HepG2 (cell line): ENCODE data around the gene CFI. TPM values are rescaled to one million over a fixed set of nuclear protein-coding genes. Genes with fewer than 3 reads are reported as not detected.

Source experiments
- AHR ChIP-seq: IDR thresholded peaks from 2 replicates; pipeline ENCODE4 v1.6.1; 2018; ENCODE audit warnings: missing genetic modification reagents, missing compliant biosample characterization
- CHD4 ChIP-seq: fragments of 200-600 bp; sonication (generic); IDR thresholded peaks from 2 replicates; pipeline ENCODE4 v1.7.0; 2017; ENCODE audit warnings: mild to moderate bottlenecking, low read length, borderline replicate concordance
- KDM4B ChIP-seq: sonication (generic); formaldehyde crosslinking; IDR thresholded peaks from 2 replicates; pipeline ENCODE4 v1.4.0; 2020; ENCODE audit warnings: missing genetic modification reagents
- MXI1 ChIP-seq: IDR thresholded peaks from 3 replicates; pipeline ENCODE4 v1.6.1; 2012; ENCODE audit warnings: low read depth, low read length, inconsistent platforms, borderline replicate concordance
- NFKBIZ ChIP-seq: IDR thresholded peaks from 2 replicates; pipeline ENCODE4 v1.6.1; 2018; ENCODE audit warnings: missing genetic modification reagents, missing compliant biosample characterization
- PHF8 ChIP-seq: sonication (generic); formaldehyde crosslinking; IDR thresholded peaks from 2 replicates; pipeline ENCODE4 v1.5.0; 2020; ENCODE audit warnings: missing genetic modification reagents
- RAD51 ChIP-seq: fragments of 450-650 bp; IDR thresholded peaks from 2 replicates; pipeline ENCODE4 v1.6.1; 2016; ENCODE audit warnings: borderline replicate concordance
- SMYD3 ChIP-seq: sonication (generic); formaldehyde crosslinking; IDR thresholded peaks from 2 replicates; pipeline ENCODE4 v1.8.1; 2023; ENCODE audit warnings: mild to moderate bottlenecking, missing genetic modification reagents
- THAP11 ChIP-seq: IDR thresholded peaks from 2 replicates; pipeline ENCODE4 v1.6.1; 2016; ENCODE audit warnings: missing biosample characterization, missing genetic modification reagents
- ZBED4 ChIP-seq: sonication (generic); formaldehyde crosslinking; IDR thresholded peaks from 2 replicates; pipeline ENCODE4 v1.4.0; 2020; ENCODE audit warnings: missing genetic modification reagents, borderline replicate concordance
- ZFP37 ChIP-seq: sonication (generic); formaldehyde crosslinking; IDR thresholded peaks from 2 replicates; pipeline ENCODE4 v1.4.0; 2020; ENCODE audit warnings: missing genetic modification reagents, borderline replicate concordance
- ZFP90 ChIP-seq: sonication (generic); formaldehyde crosslinking; IDR thresholded peaks from 2 replicates; pipeline ENCODE4 v1.8.0; 2022; ENCODE audit warnings: missing genetic modification reagents, mild to moderate bottlenecking, inconsistent platforms, borderline replicate concordance
- ZFP91 ChIP-seq: sonication (generic); formaldehyde crosslinking; IDR thresholded peaks from 2 replicates; pipeline ENCODE4 v1.9.0; 2022; ENCODE audit warnings: missing genetic modification reagents, mild to moderate bottlenecking, borderline replicate concordance
- ZNF451 ChIP-seq: sonication (generic); formaldehyde crosslinking; IDR thresholded peaks from 2 replicates; pipeline ENCODE4 v1.5.0; 2020; ENCODE audit warnings: mild to moderate bottlenecking, missing genetic modification reagents
- ZNF652 ChIP-seq: IDR thresholded peaks from 2 replicates; pipeline ENCODE4 v1.6.1; 2016; ENCODE audit warnings: low read depth, borderline replicate concordance
- ZNF766 ChIP-seq: sonication (generic); formaldehyde crosslinking; IDR thresholded peaks from 2 replicates; pipeline ENCODE4 v1.5.0; 2020; ENCODE audit warnings: missing genetic modification reagents, borderline replicate concordance
- polyA plus RNA-seq, 8 experiments: library from polyadenylated mRNA; depleted of rRNA in 3 of 8; stranded (reverse) in 7 of 8; unstranded in 1 of 8; fragments of >200 nt; fragmentation: Illumina TruSeq in 4 of 8; extraction: Trizol in 4 of 8; gene quantifications; 2 replicates each; pipeline versions ENCODE4 v1.2.1 to v1.2.3, GENCODE V29; 2011 to 2016; ENCODE audit warnings: low read depth in 4 of 8, missing spikeins in 1 of 8, mixed read lengths in 1 of 8; ENCODE audit not compliant: insufficient read depth in 1 of 8
- total RNA-seq, 5 experiments: library from RNA; depleted of rRNA; stranded (reverse); fragments of >200 nt; fragmentation: Illumina TruSeq; extraction: Trizol; gene quantifications; 2 replicates each; pipeline ENCODE4 v1.2.3, GENCODE V29; 2016; ENCODE audit warnings: low read depth in 1 of 5
- TF ChIP-seq, protein P1 (sequence below): sonication (generic); formaldehyde crosslinking; IDR thresholded peaks from 2 replicates; pipeline ENCODE4 v1.5.1; 2020; ENCODE audit warnings: missing genetic modification reagents, mild to moderate bottlenecking, borderline replicate concordance

Gene CFI
- total and polyA plus RNA-seq, 2 of the 13 experiments (the other 11 are each of a cell fraction or from before 2014, with no cell fraction given), result 284 to 337 TPM

DNA sequence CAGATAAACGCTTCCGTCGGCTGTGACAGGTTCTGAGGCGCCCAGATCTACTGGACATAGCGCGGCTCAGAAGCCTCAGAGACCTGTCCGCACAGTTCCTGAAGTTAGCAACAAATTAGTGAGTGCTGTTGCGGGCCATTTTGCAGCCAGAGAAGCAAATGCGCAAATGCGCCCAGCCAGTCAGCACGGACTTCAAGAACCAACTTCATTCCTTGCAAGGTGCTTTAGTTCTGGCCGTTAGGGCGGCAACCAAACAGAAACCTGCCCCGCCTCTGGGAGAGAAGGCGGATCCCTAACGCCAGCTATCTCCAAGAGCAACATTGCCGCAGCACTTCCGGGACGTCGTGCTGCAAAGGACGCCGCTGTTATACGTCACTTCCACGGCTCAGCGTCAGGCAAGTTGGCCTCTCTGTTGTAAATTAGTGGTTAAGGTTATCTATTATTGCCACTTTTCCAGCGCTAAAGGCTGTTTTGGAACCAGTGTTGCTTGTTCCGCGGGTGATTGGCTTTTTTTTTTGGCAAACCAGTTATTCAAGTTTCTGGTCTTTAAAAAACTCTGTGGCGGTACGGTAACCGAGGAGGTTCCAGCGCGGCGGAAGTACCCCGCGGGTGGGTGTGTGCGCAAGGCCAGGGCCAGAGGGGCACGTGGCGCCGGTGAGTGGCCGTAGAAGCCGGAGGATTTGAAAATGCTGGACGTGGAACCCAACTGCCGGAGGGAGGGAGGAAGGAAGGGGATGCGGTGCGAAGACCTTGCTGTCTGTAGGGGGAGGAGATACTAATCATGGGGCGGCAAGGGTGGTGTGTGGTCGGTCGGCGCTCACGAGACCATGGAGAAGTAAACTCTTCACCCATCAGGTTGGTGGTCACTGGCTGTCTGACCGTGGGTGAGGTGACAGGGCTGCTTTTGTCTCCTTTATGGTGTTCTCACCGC lies 13.6 kb upstream of the CFI start, which contains the start of gene GAR1 (continued):
- TF ChIP-seq ZBED4 (CRISPR knock-in tag) (peak; percentile 27; the same call in 1 of the 2 replicates), NFKBIZ (CRISPR knock-in tag) (no peak), AHR (no peak), CHD4 (no peak), THAP11 (CRISPR knock-in tag) (peak; percentile 92), ZNF451 (CRISPR knock-in tag) (no peak), MXI1 (peak; percentile 98), ZFP37 (CRISPR knock-in tag) (peak; percentile 18; the same call in 1 of the 2 replicates), PHF8 (peak; percentile 90), ZFP91 (CRISPR knock-in tag) (peak; percentile 76; the same call in 1 of the 2 replicates), ZNF652 (CRISPR knock-in tag) (no peak), ZFP90 (CRISPR knock-in tag) (no peak; the same call in 1 of the 2 replicates), RAD51 (peak; percentile 15; the same call in 1 of the 2 replicates), ZNF766 (CRISPR knock-in tag) (peak; percentile 34), SMYD3 (CRISPR knock-in tag) (no peak), KDM4B (CRISPR knock-in tag) (no peak)
- TF ChIP-seq, protein P1, sequence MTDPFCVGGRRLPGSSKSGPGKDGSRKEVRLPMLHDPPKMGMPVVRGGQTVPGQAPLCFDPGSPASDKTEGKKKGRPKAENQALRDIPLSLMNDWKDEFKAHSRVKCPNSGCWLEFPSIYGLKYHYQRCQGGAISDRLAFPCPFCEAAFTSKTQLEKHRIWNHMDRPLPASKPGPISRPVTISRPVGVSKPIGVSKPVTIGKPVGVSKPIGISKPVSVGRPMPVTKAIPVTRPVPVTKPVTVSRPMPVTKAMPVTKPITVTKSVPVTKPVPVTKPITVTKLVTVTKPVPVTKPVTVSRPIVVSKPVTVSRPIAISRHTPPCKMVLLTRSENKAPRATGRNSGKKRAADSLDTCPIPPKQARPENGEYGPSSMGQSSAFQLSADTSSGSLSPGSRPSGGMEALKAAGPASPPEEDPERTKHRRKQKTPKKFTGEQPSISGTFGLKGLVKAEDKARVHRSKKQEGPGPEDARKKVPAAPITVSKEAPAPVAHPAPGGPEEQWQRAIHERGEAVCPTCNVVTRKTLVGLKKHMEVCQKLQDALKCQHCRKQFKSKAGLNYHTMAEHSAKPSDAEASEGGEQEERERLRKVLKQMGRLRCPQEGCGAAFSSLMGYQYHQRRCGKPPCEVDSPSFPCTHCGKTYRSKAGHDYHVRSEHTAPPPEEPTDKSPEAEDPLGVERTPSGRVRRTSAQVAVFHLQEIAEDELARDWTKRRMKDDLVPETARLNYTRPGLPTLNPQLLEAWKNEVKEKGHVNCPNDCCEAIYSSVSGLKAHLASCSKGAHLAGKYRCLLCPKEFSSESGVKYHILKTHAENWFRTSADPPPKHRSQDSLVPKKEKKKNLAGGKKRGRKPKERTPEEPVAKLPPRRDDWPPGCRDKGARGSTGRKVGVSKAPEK (CRISPR knock-in tag), result no peak
